ENCODE results near the gene PAM16. TPM values are rescaled to one million over a fixed set of nuclear protein-coding genes. Genes with fewer than 3 reads are reported as not detected.

Gene PAM16
- total and polyA plus RNA-seq, 9 of the 15 experiments (the other 6 are each of a cell fraction or from before 2014, with no cell fraction given): 38.7 to 273 (median 79.3) TPM

GRCh38 chr16:4347010-4347409 is 4.1 kb downstream of the PAM16 start:
- CTCF ChIA-PET (ENCODE audit: low intra/inter-chr PET ratio): no interaction called here
- intact Hi-C loops (cut with micrococcal nuclease): no loop called here
- no peak for TF ChIP-seq ZNF232 (CRISPR knock-in tag; IDR thresholded peaks at IDR 0.05)
- no peak for TF ChIP-seq ARID3B (CRISPR knock-in tag; IDR thresholded peaks at IDR 0.05; ENCODE audit: borderline replicate concordance)
- no peak for TF ChIP-seq BRF2 (IDR thresholded peaks at IDR 0.05; ENCODE audit: borderline replicate concordance, insufficient read depth, insufficient read length)
- in situ Hi-C loops (cut with MboI): loop anchor here (5.0 kb wide), 1 partner anchor 75 kb away; the partner anchor contains the start of gene TFAP4
- Histone ChIP-seq H3K9me3 (replicated peaks; ENCODE audit: control insufficient read depth, insufficient read depth, low read depth, low read length) (peaks cover 9% of the 10 kb centered on the region; the same call in 1 of the 2 replicates), H2AFZ (ENCODE audit: low read depth, low read length) (no peak overlapping the region), H3K27ac (ENCODE audit: extremely low read depth, low read depth, low read length) (no peak overlapping the region), H3K4me2 (ENCODE audit: insufficient read depth, low read length) (no peak overlapping the region), H3K79me2 (ENCODE audit: control insufficient read depth, insufficient read depth, low read length) (peaks cover 85% of the 10 kb centered on the region), H4K20me1 (replicated peaks; ENCODE audit: control insufficient read depth, insufficient read depth, low read length) (peaks cover 13% of the 10 kb centered on the region; the same call in 1 of the 2 replicates), H3K4me3 (no peak overlapping the region), H3K9me1 (ENCODE audit: control insufficient read depth, insufficient read depth, low read length) (no peaks in the 10 kb centered on the region), H3K4me1 (replicated peaks in 1 of 2; ENCODE audit: control insufficient read depth in 2 of 2, insufficient read depth in 2 of 2, low read length in 2 of 2) (peaks cover 22 to 44% of the 10 kb centered on the region in 2 experiments; a peak in 4 of 5 replicates), H3K27me3 (ENCODE audit: control insufficient read depth in 2 of 2, insufficient read depth in 2 of 2, low read length in 2 of 2) (no peaks in the 10 kb centered on the region), H3K9ac (ENCODE audit: insufficient read depth in 1 of 2, low read depth in 2 of 2, low read length in 2 of 2) (peak overlapping the region in 1 of 2 experiments; percentile 73; a peak in 1 of 4 replicates), H3K36me3 (ENCODE audit: control insufficient read depth, insufficient read depth, low read length) (peaks cover 60% of the 10 kb centered on the region; the same call in 2 of the 3 replicates)
- BruUV-seq (replicated peaks): no TSS peak
- ATAC-seq (no peak), DNase-seq (ENCODE audit: extremely low read depth in 1 of 4, low spot score in 3 of 4) (no peak), FAIRE-seq (no peak)
- 91% methylated on average over 8 of the region's 8 CpGs for WGBS (ENCODE audit: insufficient coverage, low coverage, missing lambda C conversion rate)
- POLR2A ChIA-PET: no interaction called here

Measured in K562 (cell line).